Amniotic stem cell (primary cell): Measurements from ENCODE around the gene GJA5.

Experiments used
- DNase-seq: peaks from one replicate; lab custom pipeline; 2025; lab: John Stamatoyannopoulos, UW

The GJA5 gene

DNA sequence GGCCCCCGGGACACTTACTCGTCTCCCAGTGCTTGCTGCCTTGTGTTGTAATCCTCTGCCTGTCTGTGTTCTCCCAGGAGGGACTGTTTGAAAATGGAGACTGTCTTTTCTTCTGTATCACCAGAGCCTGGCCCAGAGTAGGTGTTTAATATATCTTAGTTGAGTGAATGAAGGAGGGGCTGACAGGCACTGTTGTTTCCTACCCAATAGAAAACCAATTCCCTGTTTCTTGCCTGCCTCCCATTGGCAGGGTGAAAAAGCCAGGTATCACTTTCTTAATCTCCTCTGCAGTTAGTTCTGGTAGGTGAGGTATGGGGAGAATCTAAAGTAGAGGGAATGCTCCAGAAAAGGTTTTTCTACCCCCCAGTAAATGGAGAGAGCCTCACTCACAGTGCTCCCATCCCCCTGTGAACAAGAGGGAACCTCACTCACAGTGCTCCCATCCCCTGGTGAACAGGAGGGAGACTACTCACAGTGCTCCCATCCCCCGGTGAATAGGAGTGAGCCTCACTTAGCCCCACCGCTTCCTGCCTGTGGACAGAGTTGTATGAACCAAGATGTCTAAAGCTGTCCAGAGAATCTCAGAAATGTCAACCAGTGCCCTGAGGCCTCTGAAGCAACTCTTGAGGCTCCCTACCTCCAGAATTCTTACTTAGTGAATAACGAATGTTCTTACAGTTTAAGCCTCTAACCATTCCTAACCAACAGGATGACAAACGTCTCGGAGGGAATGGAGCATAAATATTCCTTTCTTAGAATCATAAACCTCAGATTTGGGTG is at the start of gene GJA5:
GJA5 (minus strand) TSS at position 122 of the 780 bp plus-strand sequence. CDS start 1,364 bp downstream, outside the sequence.
- no peak for DNase-seq

DNA sequence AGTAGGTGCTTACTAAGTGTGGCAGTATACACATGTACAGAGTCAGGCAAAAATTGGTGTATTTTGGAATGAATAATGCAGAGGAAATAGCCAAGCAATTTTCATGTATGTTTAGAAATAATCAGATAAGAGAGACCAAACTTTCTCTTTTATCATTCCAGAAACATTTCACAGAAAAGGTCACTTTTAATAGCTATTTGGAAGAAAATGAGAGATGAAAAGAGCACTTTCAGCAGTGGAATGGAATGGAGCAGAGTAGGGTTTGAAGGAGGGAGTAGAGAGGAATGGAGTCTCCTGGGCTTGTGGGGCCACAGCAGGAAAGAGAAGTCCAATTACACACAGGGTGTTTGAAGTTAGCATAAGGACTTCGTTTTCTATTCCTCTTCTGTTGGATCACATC is 48.8 kb upstream of the GJA5 start:
- no peak for DNase-seq

- no peak for DNase-seq
Observed at GRCh38 chr1:147808025-147808424, 47.6 kb upstream of the GJA5 start.

- DNase-seq, result no peak
Observed at GRCh38 chr1:147807405-147807804, 47.0 kb upstream of the GJA5 start.

DNA sequence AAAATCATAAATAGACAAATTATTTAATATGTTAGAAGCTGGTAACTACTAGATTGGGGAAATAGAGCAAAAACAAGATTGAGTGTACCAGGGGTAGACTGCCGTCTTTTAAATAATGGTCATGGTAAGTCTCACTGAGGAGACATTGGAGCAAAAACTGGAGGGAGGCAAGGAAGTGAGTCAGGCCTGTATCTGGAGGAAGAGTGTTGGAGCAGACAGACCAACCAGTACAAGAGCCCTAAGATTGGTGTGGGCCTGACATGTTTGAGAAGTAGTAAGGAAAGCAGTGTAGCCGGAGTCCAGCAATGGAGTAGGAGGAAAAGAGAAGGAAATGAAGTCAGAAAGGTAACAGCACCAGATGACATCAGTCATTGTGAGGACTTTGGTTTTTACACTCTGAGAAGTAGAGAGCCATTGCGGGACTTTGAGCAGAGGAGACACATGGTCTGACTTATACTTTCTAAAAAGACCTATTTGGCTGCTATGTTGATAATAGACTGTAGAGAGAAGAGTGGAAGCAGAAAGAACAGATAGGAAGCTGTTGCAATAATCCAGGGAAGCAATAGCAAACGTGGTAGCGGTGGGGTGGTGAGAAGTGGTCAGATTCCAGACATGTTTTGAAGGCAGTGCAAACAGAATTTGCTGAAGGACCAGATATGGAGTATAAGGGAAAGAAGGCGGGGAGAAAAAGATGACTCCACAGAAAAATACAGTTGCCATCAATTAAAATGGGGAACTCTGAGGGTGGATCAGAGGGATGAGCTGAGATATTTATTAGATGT is 44.7 kb upstream of the GJA5 start:
- DNase-seq, result no peak

GRCh38 chr1:147800804-147801203 is 40.4 kb upstream of the GJA5 start:
- no peak for DNase-seq

DNA sequence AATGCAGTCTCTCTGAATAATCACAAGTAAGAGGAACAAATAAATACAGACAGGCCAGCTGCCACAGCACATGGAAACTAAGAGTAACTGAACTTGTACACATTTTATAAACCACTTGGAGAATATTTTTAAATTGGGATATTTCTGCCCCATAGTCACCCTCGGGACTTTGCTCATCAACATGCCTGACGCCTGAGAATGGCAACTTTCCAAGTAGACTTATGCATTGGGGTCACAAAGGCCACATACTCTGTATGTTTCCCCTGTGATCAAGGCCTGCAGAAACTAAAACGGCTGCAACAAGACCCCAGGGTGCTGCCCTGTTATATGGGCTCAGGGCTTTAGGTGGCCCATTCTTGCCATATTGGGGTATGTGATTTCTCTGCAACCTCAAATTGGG is 38.3 kb upstream of the GJA5 start:
- no peak for DNase-seq

DNA sequence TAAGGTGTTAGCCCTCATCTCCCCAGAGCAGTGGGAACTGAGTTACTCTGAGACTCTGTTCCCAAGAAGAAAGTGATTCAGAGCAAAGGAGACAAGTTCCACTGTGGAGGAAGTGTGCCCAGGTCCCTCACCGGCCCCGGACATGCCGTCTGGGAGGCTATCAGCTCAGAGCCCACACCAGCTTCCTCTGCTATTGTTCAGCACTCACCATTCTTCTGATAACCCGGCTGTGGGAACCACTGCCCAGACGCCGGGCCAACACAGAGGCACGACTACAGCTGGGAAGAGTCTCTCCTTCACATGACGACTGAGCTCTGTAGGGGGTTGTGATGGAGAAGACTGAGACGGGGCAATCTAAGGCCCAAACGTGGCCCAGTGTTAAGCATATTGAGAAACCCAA is 34.2 kb upstream of the GJA5 start:
- DNase-seq, result no peak

GRCh38 chr1:147791876-147792275 is 31.5 kb upstream of the GJA5 start:
- no peak for DNase-seq

DNA sequence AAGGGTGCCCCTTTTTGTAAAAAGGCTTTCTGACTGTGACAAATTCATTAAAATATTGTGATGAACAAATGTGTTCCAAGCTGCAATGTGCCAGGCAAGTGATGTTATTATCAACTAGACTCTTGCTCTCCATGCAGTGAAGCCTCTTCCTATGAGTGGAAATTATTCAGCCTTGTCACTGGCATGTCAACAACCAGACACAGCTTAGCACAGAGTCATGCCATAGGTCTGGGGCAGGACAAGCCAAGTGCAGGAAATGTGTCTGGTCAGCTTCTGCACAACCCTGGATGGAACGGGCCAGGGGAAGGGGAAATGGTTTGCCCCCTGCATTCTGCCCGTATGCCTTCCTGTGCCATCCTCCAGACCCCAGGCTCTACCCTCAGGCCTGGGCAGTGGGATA is 27.4 kb upstream of the GJA5 start:
- DNase-seq, result no peak

- no peak for DNase-seq
Observed at GRCh38 chr1:147786536-147786935, 26.1 kb upstream of the GJA5 start.

- no peak for DNase-seq
Observed at GRCh38 chr1:147785794-147786506, 25.5 kb upstream of the GJA5 start.

DNA sequence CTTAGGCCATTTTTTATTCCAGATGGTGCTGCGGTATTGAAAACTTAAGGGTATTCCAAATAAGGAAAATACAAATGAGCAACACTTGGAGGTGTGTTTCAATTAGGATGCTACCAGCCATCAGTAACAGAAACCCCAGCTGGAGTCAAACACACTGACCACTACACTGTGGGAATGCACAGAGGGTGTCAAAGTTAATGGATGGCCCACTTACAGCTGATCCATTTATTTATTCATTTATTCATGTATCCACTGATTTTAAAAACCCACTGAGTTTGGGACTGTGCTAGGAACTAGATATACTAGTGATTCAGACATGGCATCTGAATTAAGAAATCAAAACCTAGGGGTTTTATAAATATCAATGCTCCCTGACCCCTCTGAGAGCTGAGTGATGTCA is 24.5 kb upstream of the GJA5 start:
- no peak for DNase-seq

DNA sequence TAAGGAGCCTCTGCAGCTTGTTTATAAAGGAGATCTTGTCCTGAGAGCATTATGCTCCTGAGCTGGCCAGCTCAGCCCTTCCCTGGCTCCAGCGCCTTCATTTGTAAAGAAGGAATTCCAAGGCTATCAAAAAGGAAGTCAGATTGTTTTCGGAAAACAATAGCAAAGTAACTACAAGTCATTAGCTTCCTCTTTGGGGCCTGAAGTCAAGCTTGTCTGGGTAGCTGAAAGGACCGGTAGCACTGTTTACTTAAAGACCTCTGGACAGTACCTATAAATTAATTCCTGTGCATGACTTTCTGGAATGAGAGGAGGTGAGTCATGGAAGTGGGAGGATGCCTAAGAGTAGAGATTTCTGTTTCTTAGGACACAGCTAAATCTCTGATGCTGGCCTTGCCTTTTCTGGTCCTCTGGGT is 20.7 kb upstream of the GJA5 start:
- no peak for DNase-seq

DNA sequence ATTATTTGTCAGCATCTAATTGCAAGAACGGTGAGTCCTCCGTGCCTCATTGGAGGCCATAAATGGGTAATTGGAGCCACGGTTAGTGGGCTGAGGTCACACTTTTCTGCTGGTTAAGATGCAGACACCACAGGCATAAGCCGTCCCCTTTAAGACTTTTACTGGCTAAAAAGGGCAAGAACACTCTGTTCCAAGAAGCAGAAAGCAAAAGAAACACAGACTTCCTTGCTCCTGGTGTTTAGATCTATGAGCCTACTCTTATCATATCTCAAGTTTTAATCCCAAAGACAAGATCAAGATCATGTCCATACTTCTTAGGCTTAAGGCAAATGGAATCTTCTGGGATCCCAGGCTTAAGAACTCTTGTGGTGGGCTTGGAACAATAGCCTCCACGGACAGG is 17.3 kb upstream of the GJA5 start:
- no peak for DNase-seq

DNA sequence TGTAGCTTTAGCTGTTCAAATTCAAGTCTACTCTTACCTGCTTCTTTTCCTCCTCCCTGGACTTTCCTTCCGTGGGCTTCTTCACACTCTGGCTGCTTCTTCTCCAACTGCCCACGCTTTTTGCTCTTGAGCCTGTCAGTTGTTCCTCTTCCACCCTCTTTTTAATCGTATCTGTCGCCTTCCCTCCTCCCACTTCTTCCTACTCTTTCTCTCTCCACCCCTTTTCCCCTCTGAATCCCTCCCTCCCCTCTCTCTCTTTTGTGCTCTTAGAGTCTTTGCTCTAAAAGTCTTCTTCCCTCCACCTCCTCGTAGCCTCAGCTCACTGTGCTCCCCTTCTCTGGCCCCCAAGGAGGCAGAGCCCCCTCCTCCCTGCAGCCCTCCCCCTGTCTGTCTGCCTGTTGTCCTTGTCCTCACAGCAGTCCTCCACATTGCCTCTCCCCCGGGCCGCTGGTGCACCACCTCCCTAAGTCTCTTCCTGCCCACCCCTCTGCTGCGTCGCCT is 12.9 kb upstream of the GJA5 start:
- DNase-seq, result no peak

GRCh38 chr1:147772570-147772969 is 12.2 kb upstream of the GJA5 start:
- no peak for DNase-seq

- no peak for DNase-seq
Observed at GRCh38 chr1:147771226-147772125, 11.1 kb upstream of the GJA5 start.

DNA sequence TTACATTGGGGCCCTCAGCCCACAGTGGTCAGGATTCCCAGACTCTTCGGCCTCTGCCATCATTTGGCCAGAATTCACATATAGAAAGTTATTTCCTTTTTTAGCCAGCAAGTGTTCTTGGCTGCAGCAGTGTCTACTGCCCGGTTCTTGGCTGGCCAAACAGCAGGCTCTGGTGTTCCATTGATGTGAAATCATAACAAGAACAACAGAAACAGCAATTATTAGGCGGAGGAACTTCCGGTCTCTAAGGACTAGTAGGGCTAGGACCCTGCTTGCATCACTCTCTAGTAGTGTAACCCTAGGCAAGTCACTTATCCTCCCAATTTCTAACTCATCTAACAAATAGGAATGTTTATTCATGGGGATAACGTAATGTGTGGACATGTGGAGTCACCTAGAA is 8.7 kb upstream of the GJA5 start:
- no peak for DNase-seq

GRCh38 chr1:147768582-147768981 is 8.2 kb upstream of the GJA5 start:
- DNase-seq, result no peak

DNA sequence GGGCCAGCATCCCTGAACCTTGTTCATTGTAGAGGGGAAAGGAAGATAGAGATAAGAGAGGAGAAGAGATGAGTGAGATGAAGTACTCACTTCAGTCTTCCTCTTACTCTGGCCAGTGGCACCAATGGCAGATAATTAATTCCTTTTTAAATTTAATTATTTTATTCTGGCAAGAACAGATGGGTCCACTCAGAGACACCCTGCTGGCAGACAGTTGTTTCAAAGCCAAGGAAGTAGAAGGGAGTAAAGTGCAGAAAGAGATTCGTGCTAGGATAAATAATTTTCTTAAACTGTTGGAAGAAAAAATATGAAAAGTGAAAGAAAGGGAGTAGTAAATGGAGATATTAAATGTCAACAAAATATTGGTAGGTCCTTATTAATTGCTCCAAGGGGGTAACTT is 7.7 kb upstream of the GJA5 start:
- no peak for DNase-seq
